ENCODE measurements around the gene F10.

DNA sequence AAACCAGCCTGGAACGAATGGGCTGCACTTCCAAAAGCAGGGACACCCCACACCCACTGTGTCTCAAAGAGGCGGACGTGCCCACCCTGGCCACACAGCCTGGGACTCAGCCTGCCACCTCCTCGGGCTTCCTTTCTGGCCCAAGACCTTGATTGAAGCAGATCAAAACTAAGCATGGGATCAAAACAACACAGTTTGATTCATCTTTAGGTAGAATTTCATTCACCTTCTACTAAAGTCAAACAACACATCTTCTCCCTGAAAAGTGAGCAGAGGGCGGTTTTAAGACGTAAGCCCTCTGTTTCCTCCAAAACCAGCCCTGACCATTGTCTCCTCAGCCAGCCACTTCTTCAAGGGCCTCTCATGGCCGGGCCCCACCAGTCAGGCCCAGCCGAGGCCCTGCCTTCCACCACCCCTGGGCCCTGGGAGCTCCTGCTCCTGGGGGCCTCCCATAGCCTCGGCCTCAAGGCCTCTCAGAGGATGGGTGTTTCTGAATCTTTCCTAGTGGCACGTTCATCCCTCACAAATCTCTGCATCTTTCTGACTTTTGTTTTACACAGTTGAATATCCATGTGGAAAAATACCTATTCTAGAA, 6.3 kb upstream of the F10 start:
- TF ChIP-seq, protein P1, sequence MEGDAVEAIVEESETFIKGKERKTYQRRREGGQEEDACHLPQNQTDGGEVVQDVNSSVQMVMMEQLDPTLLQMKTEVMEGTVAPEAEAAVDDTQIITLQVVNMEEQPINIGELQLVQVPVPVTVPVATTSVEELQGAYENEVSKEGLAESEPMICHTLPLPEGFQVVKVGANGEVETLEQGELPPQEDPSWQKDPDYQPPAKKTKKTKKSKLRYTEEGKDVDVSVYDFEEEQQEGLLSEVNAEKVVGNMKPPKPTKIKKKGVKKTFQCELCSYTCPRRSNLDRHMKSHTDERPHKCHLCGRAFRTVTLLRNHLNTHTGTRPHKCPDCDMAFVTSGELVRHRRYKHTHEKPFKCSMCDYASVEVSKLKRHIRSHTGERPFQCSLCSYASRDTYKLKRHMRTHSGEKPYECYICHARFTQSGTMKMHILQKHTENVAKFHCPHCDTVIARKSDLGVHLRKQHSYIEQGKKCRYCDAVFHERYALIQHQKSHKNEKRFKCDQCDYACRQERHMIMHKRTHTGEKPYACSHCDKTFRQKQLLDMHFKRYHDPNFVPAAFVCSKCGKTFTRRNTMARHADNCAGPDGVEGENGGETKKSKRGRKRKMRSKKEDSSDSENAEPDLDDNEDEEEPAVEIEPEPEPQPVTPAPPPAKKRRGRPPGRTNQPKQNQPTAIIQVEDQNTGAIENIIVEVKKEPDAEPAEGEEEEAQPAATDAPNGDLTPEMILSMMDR (IDR thresholded peaks at IDR 0.05; ENCODE audit: extremely low read depth in 1 of 2, insufficient read depth in 1 of 2, low read depth in 1 of 2, low read length in 2 of 2): no peak
- no peak for TF ChIP-seq POLR2AphosphoS5 (IDR thresholded peaks at IDR 0.05; ENCODE audit: insufficient read depth, low read depth, low read length)

Measured in endothelial cell of umbilical vein (primary cell).